NCI-H146 (cell line): ENCODE data around the gene SHANK2.

Source experiments
- DNase-seq: peaks from one replicate; lab custom pipeline; 2025; lab: John Stamatoyannopoulos, UW

The SHANK2 gene

GRCh38 chr11:71222318-71223080, 29.9 kb downstream of the SHANK2 start:
- no peak for DNase-seq

DNA sequence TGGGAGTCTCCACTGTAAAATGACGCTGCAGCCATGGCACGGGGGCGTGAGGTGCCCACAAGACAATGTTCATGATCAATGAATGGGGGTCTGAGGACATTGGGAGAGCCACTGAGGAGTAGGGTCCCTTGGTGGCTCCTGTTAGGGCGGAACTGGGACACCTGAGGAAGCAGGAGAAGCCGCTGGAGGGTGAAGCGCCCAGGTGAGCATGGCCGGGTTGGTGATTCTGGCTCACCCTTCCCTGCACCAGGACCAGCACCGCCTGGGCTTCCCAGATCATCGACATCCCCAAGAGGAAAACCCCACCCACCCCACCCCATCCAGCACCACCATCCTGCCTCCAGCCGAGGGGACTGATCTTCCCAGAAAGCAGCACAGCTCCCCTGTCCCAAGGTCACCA, 30.6 kb downstream of the SHANK2 start:
- DNase-seq: no peak

- no peak for DNase-seq
Observed at GRCh38 chr11:71221201-71221600, 31.2 kb downstream of the SHANK2 start.

DNA sequence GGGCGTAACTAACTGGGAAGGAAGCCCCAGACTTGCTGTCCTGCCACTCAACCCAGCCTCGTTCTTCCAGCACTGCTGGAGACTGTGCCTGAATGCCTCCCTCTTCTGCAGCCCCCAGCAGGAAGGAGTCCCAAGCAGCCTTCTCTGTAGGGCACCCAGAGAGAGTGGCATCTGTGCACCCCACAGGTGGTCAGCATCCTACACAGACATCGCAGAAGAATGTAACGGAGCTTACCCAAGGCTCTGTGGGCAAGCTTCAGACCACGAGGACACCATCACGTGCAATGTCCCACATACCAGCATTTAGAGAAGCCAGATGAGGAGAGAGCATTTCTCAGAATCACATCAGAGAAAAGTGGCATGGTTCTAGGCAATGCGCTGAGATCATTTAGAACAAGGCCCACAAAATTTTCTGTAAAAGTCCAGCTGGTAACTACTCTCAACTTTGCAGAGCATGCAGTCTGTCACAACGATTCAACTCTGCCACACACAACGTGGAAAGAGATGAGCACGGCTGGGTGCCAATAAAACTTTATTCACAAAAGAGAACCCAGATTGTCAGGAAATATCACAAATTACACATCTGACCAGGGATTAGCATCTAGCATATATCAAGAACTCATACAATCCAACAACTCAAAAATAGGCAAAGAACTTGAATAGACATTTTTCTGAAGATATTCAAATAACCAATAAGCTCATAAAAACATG, 33.4 kb downstream of the SHANK2 start:
- DNase-seq: no peak

GRCh38 chr11:71215425-71215965, 36.9 kb downstream of the SHANK2 start:
- no peak for DNase-seq

GRCh38 chr11:71214553-71215424, 37.6 kb downstream of the SHANK2 start:
- DNase-seq: no peak

DNA sequence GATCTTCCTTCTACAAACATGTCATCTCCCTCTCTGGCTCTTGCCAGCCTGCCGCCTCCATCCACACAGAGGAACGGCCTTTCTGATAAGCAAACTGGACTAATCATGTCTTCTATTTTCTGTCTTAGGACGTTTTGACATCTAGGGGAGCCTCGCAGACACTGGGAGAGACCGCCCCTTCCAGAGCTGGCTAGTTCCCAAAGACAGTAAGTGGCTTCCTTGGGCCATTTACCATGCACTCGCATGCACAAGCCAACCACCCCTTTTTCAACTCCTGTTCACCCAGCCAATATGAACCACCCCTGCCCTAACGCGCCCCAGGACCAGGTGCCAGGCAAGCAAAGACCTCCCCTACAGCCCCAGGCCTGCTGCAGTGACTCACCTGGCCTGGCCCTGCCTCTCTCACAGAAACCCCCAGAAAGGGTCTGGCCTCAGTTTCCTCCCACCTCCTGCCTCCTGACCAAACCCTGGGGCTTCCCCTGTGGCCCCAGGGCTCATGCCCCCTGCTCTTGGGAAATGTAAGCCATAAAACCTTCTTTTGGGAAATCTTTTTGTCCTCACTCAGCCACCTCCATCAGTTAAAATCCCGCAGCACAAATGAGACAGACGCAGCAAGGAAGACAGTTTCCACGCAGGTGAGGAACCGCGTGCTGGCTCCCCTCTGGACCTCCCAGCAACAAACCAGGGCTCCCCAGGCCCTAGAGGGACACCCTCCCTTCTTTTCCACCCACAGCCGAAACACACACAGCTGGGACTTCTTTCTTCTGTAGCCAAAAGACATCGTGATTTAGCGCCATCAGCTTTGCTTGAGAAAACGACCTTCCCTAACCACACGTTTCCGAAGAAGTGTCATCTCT, 38.5 kb downstream of the SHANK2 start:
- no peak for DNase-seq

DNA sequence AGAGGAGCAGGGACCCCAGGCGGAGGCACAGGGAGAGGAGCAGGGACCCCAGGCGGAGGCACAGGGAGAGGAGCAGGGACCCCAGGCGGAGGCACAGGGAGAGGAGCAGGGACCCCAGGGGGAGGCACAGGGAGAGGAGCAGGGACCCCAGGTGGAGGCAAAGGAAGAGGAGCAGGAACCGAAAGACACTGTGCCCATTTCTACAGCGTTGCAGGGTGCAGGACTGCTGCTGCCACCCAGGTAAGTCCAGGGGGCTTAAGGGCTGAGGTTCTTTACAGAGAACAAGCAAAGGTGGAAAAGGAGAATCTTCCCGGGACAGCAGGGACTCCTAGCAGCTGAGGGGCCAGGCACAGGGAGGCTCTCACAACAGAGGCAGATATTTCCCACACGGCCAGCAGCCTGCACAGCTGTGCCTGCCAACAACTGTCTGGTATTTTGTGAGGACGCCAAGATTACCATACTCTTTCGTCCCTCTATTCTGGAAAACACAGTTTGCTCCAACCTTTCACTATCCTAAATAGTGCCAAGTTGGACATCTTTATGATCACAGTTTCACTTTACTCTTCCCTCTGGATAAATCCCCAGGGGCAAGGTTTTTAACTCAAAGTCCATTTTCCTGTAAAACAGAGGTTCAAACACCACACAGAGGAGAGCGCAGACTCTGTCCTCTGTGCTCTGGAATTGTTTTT, 39.4 kb downstream of the SHANK2 start:
- no peak for DNase-seq

GRCh38 chr11:71211631-71212030, 40.7 kb downstream of the SHANK2 start:
- DNase-seq: no peak

DNA sequence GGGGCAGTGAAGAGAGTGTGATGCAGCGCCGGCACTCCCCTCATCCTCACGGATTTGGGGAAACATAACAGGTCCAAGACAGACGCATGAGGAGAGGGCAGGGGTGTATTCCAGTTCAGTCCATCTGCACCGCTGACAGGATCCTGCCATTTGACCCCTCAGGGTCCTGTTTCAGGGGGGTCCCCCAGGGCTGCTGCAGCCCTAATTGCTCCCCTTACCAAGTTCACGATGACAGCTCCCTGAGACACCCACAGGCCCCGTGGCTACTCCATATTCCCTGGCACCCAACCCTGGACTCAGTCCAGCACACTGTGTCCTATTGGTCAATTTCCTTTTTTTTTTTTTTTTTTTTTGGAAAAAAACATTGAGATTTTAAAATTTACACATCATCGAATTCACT, 41.5 kb downstream of the SHANK2 start:
- no peak for DNase-seq

- DNase-seq: no peak
Observed at GRCh38 chr11:71209656-71210055, 42.7 kb downstream of the SHANK2 start.

DNA sequence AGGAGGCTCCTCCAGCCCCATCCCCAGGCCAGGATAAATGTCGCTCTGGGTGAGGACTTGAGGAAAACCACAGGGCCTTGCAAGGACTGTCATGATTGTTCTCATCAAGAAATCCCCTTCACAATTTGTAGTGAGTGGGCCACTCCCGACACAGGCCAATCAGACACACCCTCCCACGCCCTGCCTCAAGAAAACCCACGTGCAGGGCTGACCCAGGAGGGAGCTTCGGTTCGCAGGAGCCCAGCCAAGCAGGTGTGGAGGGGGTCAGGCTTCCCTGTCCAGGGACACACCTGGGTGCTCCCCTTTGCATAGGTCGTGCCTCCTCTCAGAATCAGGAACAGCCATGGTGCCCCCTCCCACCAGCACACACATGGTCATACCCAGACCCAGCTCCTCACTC, 43.2 kb downstream of the SHANK2 start:
- DNase-seq: no peak

DNA sequence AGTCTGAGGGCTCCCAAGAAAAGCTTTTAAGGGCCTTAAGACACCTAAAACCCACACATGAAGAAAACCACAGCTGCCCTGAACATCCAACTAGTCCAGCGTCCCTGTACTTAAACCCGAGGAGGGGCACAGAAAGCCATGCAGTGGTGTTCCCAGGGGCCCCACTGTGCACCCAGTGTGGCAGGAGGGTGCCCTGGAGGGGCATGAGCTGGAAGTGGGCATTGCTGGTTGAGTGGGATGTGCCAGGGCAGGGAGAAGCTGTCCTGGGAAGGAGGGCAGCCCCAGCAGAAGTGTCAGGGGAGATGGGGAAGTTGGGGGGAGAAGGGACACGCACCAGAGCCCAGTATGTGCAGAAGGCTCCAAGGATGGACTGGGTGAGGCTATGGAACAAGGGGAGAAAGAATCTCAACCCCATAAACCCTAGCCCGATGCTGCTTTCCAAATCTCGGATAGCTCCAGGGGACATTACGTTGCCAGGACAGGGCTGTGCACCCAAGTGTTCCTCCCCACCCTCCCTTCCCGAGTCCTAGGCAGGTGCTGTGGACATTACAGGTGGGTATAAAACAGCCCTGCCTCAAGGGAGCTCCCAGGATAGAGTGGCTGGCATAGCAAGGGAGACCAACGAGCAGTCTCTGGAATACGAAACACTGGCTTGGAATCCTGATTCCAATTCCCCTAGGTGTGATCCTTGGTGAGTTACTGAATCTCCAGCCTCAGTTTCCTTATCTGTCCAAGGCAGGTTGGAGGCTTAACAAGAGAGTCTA, 44.2 kb downstream of the SHANK2 start:
- no peak for DNase-seq

DNA sequence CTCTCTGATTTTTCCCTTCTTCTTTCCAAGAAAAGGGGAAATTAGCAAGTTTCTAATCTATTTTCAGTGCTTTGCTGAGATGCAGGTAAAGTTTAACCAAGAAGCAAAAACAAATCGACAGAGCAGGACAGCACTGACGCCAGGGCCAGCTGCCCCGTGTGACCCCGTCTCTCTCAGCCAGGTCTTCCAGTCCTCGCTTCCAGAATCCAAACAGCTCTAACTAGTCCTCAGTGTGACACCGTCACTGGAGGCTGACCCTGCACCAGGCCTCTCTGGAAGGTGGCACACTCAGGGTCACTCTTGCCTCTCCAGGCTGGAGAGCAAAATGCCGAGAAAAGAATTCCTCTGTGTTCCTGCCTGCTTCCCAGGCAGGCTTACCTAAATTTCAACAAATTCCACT, 44.8 kb downstream of the SHANK2 start:
- DNase-seq: no peak

DNA sequence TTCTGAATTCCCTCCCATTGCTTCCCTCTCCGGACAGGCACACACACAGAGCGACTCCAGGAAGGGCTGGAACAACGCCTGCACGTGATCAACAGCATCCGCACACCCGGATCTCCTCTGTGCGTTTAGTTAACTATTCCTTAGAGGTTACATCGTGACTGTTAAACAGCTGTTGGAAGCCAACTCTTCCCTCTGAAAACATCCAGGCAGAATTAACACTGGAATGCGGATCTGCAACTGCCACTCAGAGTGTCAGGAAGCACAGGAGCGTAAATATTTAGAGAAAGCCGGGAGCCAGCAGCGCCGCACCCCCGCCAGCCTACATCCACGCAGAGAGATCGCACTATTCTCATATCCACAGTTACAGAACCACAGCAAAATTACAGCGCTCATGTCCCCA, 46.2 kb downstream of the SHANK2 start:
- DNase-seq: no peak

GRCh38 chr11:71204748-71205664, 47.4 kb downstream of the SHANK2 start:
- no peak for DNase-seq

DNA sequence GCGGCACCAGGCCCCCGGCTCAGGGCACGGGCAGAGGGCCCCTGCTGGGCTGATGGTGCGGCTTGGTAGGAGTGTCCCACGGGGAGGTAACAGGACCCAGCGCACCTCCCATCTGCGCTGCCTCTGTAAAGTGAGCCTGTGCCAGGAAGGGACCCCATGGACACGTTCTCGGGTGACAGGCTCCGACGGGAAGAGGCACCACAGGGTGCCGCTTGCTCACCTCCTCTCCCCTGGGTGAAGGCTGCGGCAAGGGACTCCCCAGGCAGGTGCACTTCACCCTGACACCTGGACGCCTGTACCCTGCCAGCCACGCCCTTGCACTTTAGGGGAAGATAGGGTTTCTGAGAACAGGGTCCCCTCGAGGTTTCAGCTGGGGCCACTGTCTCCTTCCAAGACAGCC, 48.1 kb downstream of the SHANK2 start:
- DNase-seq: no peak

GRCh38 chr11:71203681-71204080, 48.7 kb downstream of the SHANK2 start:
- DNase-seq: no peak

- DNase-seq: no peak
Observed at GRCh38 chr11:71202966-71203365, 49.4 kb downstream of the SHANK2 start.
